ENCODE data around the gene TTLL9.

DNA sequence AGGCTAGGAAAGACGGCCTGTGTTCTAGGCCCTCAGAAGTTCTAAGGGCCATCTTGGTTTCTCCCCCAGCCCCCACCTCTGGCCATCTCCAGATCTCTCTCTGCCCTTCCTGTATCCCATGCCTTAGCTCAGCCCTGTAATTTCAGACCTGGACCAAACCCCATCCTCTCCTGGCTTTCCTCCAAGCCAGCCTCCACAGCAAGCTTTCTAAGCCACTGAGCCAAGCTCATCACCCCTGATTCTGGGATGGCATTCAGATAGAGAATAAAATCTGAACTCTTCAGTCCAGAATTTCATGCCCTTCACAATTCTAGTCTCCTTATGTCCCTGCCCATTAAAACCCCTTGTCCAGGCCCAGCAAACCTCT lies 120.9 kb downstream of the TTLL9 start:
- TF ChIP-seq, protein P1, sequence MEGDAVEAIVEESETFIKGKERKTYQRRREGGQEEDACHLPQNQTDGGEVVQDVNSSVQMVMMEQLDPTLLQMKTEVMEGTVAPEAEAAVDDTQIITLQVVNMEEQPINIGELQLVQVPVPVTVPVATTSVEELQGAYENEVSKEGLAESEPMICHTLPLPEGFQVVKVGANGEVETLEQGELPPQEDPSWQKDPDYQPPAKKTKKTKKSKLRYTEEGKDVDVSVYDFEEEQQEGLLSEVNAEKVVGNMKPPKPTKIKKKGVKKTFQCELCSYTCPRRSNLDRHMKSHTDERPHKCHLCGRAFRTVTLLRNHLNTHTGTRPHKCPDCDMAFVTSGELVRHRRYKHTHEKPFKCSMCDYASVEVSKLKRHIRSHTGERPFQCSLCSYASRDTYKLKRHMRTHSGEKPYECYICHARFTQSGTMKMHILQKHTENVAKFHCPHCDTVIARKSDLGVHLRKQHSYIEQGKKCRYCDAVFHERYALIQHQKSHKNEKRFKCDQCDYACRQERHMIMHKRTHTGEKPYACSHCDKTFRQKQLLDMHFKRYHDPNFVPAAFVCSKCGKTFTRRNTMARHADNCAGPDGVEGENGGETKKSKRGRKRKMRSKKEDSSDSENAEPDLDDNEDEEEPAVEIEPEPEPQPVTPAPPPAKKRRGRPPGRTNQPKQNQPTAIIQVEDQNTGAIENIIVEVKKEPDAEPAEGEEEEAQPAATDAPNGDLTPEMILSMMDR (IDR thresholded peaks at IDR 0.05): no peak
- TF ChIP-seq POLR2A (IDR thresholded peaks at IDR 0.05): no peak

All from adrenal gland (tissue), 5 donors.